Measurements from ENCODE around the gene FRK.
"Not testable (repeated sequence)": the region's sequence is repeated elsewhere in the genome, so short reads cannot be mapped to it uniquely, and the experiment has no call there.

The FRK gene, protein sequence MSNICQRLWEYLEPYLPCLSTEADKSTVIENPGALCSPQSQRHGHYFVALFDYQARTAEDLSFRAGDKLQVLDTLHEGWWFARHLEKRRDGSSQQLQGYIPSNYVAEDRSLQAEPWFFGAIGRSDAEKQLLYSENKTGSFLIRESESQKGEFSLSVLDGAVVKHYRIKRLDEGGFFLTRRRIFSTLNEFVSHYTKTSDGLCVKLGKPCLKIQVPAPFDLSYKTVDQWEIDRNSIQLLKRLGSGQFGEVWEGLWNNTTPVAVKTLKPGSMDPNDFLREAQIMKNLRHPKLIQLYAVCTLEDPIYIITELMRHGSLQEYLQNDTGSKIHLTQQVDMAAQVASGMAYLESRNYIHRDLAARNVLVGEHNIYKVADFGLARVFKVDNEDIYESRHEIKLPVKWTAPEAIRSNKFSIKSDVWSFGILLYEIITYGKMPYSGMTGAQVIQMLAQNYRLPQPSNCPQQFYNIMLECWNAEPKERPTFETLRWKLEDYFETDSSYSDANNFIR

GRCh38 chr6:116060572-116061283 is at the start of gene FRK:
Gene FRK, minus strand, starts transcription at chr6:116060891. Its CDS starts 580 bp downstream, at chr6:116060311.
- peak; percentile 46 for DNase-seq (ENCODE audit: low spot score)

DNA sequence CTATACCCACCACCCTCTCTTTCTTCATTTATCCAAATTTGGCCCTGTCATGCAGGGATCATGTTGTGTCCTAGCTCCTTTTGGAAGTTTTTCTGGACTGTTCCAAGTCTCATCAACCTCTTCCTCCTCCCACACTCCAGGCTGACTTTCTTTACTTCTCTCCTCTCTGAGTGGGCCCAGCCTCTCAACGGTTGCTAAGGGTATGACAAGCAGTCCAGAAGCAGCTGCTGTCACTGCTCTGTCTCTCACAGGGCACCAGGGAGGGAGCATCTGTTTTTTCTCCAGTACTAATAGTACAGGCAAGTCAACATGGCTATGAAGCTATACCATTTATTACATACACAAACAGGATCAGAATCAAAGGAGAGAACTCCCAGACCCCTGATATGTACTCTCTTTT is 48.1 kb upstream of the FRK start:
- DNase-seq (ENCODE audit: low spot score): no peak

GRCh38 chr6:116106146-116106545 is 45.5 kb upstream of the FRK start:
- DNase-seq (ENCODE audit: low spot score): no peak

GRCh38 chr6:116105247-116105646 is 44.6 kb upstream of the FRK start:
- DNase-seq (ENCODE audit: low spot score): no peak

- DNase-seq (ENCODE audit: low spot score): no peak
Measured at GRCh38 chr6:116104636-116105035, 43.9 kb upstream of the FRK start.

GRCh38 chr6:116102873-116103272 is 42.2 kb upstream of the FRK start:
- DNase-seq (ENCODE audit: low spot score): no peak

DNA sequence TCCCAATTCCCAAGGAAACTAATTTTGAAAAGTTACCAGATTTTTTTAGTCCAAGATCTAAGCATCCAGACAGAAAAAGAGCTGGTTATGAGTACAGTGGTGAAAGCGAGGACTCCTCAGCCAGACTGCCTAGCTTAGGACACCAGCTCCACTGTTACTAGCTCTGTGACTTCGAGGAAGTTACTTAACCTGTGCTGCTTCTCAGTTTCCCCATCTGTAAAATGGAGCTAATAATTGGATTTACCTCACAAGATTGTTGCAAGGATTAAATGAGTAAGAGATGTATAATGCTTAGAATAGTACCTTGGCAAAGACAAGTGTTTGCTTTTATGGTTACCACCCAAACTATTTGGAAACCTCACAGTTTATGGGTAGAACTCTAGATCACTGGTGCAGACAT is 41.1 kb upstream of the FRK start:
- DNase-seq (ENCODE audit: low spot score): no peak

- no peak for DNase-seq (ENCODE audit: low spot score)
Measured at GRCh38 chr6:116101302-116101718, 40.6 kb upstream of the FRK start.

DNA sequence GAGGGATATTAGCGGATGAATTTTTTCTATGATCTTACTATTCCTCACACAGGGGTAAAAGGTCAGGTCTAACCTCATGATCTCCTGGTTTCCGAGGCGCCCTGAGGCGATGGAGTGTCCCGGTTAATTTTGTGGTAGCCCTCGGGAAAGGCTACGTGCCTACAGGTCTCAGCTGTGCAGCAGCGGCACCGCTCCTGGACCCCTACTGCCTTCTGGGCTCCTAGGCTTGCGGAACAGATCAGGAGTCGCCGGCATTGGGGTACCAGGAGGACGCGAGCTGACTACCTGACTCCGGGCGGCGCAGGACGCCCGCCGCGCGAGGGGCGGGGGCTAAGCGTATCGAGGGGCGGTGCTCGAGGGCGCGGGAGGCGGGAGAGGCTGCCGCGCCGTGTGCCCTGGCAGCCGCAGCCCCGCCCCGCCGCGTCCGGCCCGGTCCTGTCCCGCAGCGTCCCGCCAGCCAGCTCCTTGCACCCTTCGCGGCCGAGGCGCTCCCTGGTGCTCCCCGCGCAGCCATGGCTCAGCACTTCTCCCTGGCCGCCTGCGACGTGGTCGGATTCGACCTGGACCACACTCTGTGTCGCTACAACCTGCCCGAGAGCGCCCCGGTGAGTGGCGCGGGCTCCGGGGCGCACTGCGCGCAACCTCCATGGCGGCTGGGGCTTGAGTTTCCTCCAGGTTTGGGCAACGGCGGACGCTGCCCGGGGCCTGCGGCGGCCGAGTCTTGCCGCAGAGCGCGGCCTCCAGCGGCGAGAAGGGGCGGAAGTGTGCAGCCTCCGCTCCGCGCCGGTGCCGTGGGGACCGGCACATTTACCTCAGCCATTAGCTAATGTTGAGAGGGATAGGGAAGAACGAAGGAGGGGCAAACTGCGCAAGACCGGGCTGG is 40.0 kb upstream of the FRK start, which contains the start of gene NT5DC1:
Gene NT5DC1 (plus strand): TSS at position 435 of the 883 bp plus-strand sequence. CDS start 78 bp downstream, at position 513.
- DNase-seq (ENCODE audit: low spot score): peak; percentile 88

- no peak for DNase-seq (ENCODE audit: low spot score)
Measured at GRCh38 chr6:116099036-116099435, 38.3 kb upstream of the FRK start.

GRCh38 chr6:116096979-116097816 is 36.5 kb upstream of the FRK start:
- DNase-seq (ENCODE audit: low spot score): peak; percentile 15

DNA sequence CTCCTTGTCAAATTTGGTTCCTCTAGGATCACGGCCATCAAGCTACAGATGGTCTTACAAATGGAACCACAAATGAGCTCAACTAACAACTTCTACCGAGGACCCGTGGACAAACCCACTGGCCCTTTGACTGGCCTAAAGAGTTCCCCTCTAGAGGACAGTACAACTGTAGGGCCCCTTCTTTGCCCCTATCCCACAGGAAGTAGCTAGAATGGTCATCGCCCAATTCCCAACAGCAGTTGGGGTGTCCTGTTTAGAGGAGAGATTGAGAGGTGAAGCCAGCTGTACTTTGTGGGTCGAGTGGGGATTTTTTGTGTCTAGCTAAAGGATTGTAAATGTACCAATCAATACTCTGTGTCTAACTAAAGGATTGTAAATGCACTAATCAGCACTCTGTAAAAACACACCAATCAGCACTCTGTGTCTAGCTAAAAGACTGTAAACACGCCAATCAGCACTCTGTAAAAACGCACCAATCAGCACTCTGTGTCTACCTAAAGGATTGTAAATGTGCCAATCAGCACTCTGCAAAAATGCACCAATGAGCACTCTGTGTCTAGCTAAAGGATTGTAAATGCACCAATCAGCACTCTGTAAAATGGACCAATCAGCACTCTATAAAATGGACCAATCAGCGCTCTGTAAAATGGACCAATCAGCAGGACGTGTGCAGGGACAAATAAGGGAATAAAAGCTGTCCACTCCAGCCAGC is 35.5 kb upstream of the FRK start:
- DNase-seq (ENCODE audit: low spot score): not testable (repeated sequence)

- DNase-seq (ENCODE audit: low spot score): no peak
Measured at GRCh38 chr6:116094041-116094440, 33.4 kb upstream of the FRK start.

- DNase-seq (ENCODE audit: low spot score): no peak
Measured at GRCh38 chr6:116090251-116090650, 29.6 kb upstream of the FRK start.

DNA sequence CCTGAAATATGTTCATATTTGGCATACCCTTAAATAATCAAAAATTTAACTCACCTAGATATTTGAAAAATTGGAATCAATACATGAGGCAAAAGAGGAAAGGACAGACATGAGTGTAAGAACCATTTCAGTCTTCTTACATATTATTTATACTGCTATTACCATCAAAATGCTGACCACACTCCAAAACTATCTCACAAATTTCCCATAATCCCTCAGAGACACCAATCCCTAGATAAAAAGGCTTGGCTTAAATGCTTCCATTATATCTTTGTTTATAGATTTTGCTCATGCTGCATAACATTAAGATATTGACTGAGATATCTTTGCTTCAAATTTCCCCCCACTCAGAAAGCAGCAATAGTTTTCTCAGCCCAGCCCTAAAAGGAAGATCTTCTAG is 28.3 kb upstream of the FRK start:
- DNase-seq (ENCODE audit: low spot score): no peak

- peak; percentile 68 for DNase-seq (ENCODE audit: low spot score)
Measured at GRCh38 chr6:116087437-116088027, 26.8 kb upstream of the FRK start.

DNA sequence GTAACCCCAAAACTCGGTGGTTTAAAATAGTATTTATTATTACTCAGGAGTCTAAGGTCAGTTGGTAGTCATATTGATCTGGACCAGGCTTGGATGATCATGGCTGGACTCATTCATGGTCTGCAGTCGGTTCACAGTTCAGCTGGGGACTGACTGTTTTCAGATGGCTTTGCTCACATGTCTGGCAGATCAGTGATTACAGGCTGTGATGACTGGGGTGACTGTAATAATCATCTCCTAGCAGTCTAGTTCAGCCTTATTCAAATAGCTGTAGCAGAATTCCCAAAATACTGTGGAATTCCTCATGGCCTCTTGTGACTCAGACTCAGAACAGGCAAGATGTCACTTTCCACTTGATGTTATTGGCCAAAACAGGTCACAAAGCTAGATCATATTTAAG is 23.6 kb upstream of the FRK start:
- DNase-seq (ENCODE audit: low spot score): peak; percentile 12

DNA sequence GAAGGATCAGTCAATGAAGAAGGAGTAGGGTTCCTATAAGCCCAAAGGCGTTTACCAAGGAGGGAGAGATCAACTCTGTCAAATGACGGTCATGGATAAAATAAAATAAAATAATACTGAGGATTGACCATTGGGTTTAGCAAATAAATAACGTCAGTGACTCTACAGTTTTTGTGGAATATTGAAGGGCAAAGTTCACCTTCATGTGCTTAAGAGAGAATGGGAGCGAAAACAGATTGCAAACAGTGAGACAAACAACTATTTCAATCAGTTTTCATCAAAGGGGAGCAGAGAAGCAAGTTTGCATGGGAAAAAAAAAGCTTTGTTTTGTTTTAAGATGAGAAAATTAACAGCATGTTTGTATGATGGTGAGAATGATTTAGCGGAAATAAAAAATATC is 22.4 kb upstream of the FRK start:
- no peak for DNase-seq (ENCODE audit: low spot score)

GRCh38 chr6:116078945-116079344 is 18.3 kb upstream of the FRK start:
- no peak for DNase-seq (ENCODE audit: low spot score)

DNA sequence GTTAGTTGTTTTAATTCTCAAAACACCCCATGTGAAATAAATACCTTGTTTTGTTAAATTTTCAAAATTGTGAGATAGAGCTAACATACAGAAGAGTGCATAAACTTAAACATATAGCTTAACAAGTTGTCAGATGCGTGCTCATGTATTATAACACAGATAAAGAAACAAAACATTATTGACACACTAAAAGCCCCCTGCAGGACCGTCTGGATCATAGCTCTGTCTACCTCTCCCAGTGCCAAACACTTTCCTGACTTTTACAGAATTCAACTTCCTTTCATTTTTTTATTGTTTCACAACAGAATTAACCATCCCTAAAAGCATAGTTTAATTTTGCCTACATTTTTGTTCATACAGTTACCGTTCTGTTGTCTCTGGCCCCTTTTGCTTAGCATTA is 17.8 kb upstream of the FRK start:
- no peak for DNase-seq (ENCODE audit: low spot score)

All from AG08395 (cell line).